ENCODE measurements around the gene SMIM24.

GRCh38 chr19:3513229-3514140, 33.2 kb upstream of the SMIM24 start:
- no peak for TF ChIP-seq CTCF (IDR thresholded peaks at IDR 0.05)
- no peak for TF ChIP-seq EP300 (IDR thresholded peaks at IDR 0.05; ENCODE audit: low read depth)
- TF ChIP-seq POLR2A (IDR thresholded peaks at IDR 0.05) = no peak
- no peak for TF ChIP-seq POLR2AphosphoS5 (IDR thresholded peaks at IDR 0.05)

All from transverse colon (tissue), 4 donors.